Skeletal muscle satellite cell (primary cell): Measurements from ENCODE around the gene ZG16.
"Not testable (repeated sequence)": the region's sequence is repeated elsewhere in the genome, so short reads cannot be mapped to it uniquely, and the experiment has no call there.

Experiments
- H3K27me3 ChIP-seq: 2 replicates; pipeline ENCODE4 v1.7.0; 2013; ENCODE audit warnings: low read length; ENCODE audit not compliant: control insufficient read depth, insufficient read depth
- H3K36me3 ChIP-seq: 2 replicates; pipeline ENCODE4 v1.7.0; 2013; ENCODE audit warnings: mild to moderate bottlenecking, control low read depth, low read length; ENCODE audit not compliant: insufficient read depth
- H3K4me1 ChIP-seq: 2 replicates; pipeline ENCODE4 v1.7.0; 2013; ENCODE audit warnings: low read length; ENCODE audit not compliant: control insufficient read depth, insufficient read depth
- H3K4me2 ChIP-seq: 2 replicates; pipeline ENCODE4 v1.7.0; 2013; ENCODE audit warnings: mild to moderate bottlenecking, low read length
- H3K4me3 ChIP-seq: 2 replicates; pipeline ENCODE4 v1.7.0; 2013; ENCODE audit warnings: low read length
- H3K9ac ChIP-seq: 2 replicates; pipeline ENCODE4 v1.7.0; 2013; ENCODE audit warnings: mild to moderate bottlenecking, low read depth, low read length, moderate library complexity
- H3K9me3 ChIP-seq: replicated peaks from 2 replicates; pipeline ENCODE4 v1.7.0; 2013; ENCODE audit warnings: mild to moderate bottlenecking, control low read depth, low read length

ZG16 gene

GRCh38 chr16:29757086-29757485, 21.0 kb upstream of the ZG16 start:
- not testable (repeated sequence) for H3K9ac ChIP-seq, H3K9me3 ChIP-seq, H3K4me2 ChIP-seq, H3K4me1 ChIP-seq, H3K36me3 ChIP-seq, H3K4me3 ChIP-seq
- H3K27me3 ChIP-seq, result peaks cover 11% of the 10 kb centered on the region

- Histone ChIP-seq H3K4me2 (no peak overlapping the region), H3K9ac (no peak overlapping the region), H3K27me3 (peaks cover 18% of the 10 kb centered on the region), H3K4me1 (no peaks in the 10 kb centered on the region), H3K9me3 (no peaks in the 10 kb centered on the region), H3K36me3 (no peaks in the 10 kb centered on the region), H3K4me3 (no peak overlapping the region)
Measured at GRCh38 chr16:29757950-29758466, 20.0 kb upstream of the ZG16 start.

GRCh38 chr16:29760567-29761279, 17.3 kb upstream of the ZG16 start:
- Histone ChIP-seq H3K4me3 (no peak overlapping the region), H3K27me3 (peaks cover 22% of the 10 kb centered on the region), H3K36me3 (no peaks in the 10 kb centered on the region), H3K9ac (no peak overlapping the region), H3K9me3 (no peaks in the 10 kb centered on the region), H3K4me2 (no peak overlapping the region), H3K4me1 (no peaks in the 10 kb centered on the region)

GRCh38 chr16:29761280-29761651, 16.8 kb upstream of the ZG16 start:
- H3K9ac ChIP-seq, H3K4me2 ChIP-seq, H3K4me1 ChIP-seq, H3K4me3 ChIP-seq, H3K9me3 ChIP-seq, H3K36me3 ChIP-seq: not testable (repeated sequence)
- peaks cover 22% of the 10 kb centered on the region for H3K27me3 ChIP-seq

- Histone ChIP-seq H3K4me3 (no peak overlapping the region), H3K27me3 (peaks cover 22% of the 10 kb centered on the region), H3K9ac (no peak overlapping the region), H3K4me1 (no peaks in the 10 kb centered on the region), H3K9me3 (no peaks in the 10 kb centered on the region), H3K36me3 (no peaks in the 10 kb centered on the region), H3K4me2 (no peak overlapping the region)
Measured at GRCh38 chr16:29761882-29762281, 16.2 kb upstream of the ZG16 start.

GRCh38 chr16:29763326-29763725, 14.7 kb upstream of the ZG16 start:
- H3K36me3 ChIP-seq, result no peaks in the 10 kb centered on the region
- no peak overlapping the region for H3K9ac ChIP-seq
- no peak overlapping the region for H3K4me2 ChIP-seq
- no peaks in the 10 kb centered on the region for H3K4me1 ChIP-seq
- H3K4me3 ChIP-seq, result no peak overlapping the region
- H3K9me3 ChIP-seq, result no peaks in the 10 kb centered on the region
- peaks cover 25% of the 10 kb centered on the region for H3K27me3 ChIP-seq

- Histone ChIP-seq H3K4me2 (no peak overlapping the region), H3K4me3 (no peak overlapping the region), H3K9ac (no peak overlapping the region), H3K4me1 (no peaks in the 10 kb centered on the region), H3K27me3 (peaks cover 29% of the 10 kb centered on the region), H3K36me3 (no peaks in the 10 kb centered on the region), H3K9me3 (no peaks in the 10 kb centered on the region)
Measured at GRCh38 chr16:29765167-29766032, 12.7 kb upstream of the ZG16 start.

GRCh38 chr16:29766571-29766970, 11.5 kb upstream of the ZG16 start:
- H3K36me3 ChIP-seq, result no peaks in the 10 kb centered on the region
- no peak overlapping the region for H3K4me3 ChIP-seq
- no peak overlapping the region for H3K4me2 ChIP-seq
- peaks cover 26% of the 10 kb centered on the region for H3K27me3 ChIP-seq
- H3K9me3 ChIP-seq, result no peaks in the 10 kb centered on the region
- H3K4me1 ChIP-seq, result no peaks in the 10 kb centered on the region
- H3K9ac ChIP-seq, result no peak overlapping the region

GRCh38 chr16:29767062-29767461, 11.0 kb upstream of the ZG16 start:
- Histone ChIP-seq H3K9ac (no peak overlapping the region), H3K4me3 (no peak overlapping the region), H3K36me3 (no peaks in the 10 kb centered on the region), H3K4me1 (no peaks in the 10 kb centered on the region), H3K27me3 (peaks cover 26% of the 10 kb centered on the region), H3K4me2 (no peak overlapping the region), H3K9me3 (no peaks in the 10 kb centered on the region)

GRCh38 chr16:29769507-29769906, 8.5 kb upstream of the ZG16 start:
- Histone ChIP-seq H3K4me3 (no peak overlapping the region), H3K4me2 (no peak overlapping the region), H3K9ac (no peak overlapping the region), H3K4me1 (no peaks in the 10 kb centered on the region), H3K9me3 (no peaks in the 10 kb centered on the region), H3K27me3 (peaks cover 9% of the 10 kb centered on the region), H3K36me3 (no peaks in the 10 kb centered on the region)

- Histone ChIP-seq H3K36me3 (no peaks in the 10 kb centered on the region), H3K9me3 (no peaks in the 10 kb centered on the region), H3K4me1 (no peaks in the 10 kb centered on the region), H3K4me3 (no peak overlapping the region), H3K4me2 (no peak overlapping the region), H3K9ac (no peak overlapping the region), H3K27me3 (peaks cover 7% of the 10 kb centered on the region)
Measured at GRCh38 chr16:29770250-29770929, 7.7 kb upstream of the ZG16 start.
